ENCODE data around the gene SLC15A1.
"Not testable (repeated sequence)": the region's sequence is repeated elsewhere in the genome, so short reads cannot be mapped to it uniquely, and the experiment has no call there.

The SLC15A1 gene

DNA sequence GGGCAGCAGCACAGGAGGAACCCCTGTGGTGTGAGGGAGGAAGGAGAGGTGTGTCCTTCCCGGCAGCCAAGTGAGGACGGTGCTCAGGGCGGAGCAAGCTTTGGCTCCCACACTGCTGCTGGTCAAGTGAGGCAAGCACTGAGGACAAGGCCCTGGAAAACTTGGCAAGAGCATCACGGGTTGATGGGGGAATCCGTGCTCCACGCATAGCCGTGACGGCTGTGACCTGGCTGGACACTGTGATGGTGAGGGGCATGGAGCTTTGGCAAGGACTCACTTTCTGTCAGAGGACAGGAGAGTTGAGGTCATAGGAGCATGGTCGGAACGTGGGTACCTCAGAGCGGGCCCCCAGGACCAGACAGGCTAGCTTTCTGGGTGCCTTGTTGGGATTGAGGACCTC, 29.0 kb upstream of the SLC15A1 start:
- no peak for DNase-seq (ENCODE audit: low read depth)

- no peak for DNase-seq (ENCODE audit: low read depth)
These were observed 28.6 kb upstream of the SLC15A1 start for GRCh38 chr13:98781045-98781444.

- no peak for DNase-seq (ENCODE audit: low read depth)
These were observed 28.0 kb upstream of the SLC15A1 start for GRCh38 chr13:98780451-98780850.

DNA sequence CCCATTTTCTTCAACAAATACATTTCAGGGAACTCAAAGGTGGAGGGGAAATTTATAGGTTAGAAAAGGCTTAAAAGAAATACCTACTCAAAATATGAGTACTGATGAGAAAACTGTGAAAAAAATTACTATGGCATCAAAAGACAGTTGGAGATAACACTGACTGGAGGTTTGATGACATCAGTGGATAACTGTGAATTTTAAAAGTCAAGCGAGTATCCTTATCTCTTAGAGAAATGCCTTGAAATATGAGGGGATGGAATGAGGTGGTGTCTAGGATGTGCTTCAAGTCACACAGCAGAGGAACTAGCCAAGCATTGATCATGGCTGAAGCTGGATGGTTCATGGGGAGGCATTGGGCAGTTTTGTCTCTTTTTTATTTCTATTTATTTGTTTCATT, 27.2 kb upstream of the SLC15A1 start:
- DNase-seq (ENCODE audit: low read depth) = no peak

DNA sequence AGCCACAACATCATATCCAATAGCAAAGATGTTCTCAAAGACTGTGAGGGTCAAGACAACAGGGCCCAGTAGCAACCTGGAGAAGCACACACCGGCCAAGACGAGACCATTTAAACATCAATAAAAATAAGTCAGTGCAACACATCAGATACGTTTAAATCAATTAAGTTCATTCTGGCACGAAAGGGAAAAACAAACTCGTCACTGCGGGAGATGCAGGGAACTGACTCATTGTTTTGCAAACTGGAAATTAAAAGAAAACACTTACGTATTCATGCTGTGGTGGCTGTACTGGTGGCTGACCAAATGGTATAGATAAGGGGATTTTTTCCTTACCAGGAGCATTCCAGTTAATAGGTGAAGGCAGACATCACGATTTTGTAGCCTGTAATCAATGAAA, 26.3 kb upstream of the SLC15A1 start:
- no peak for DNase-seq (ENCODE audit: low read depth)

- DNase-seq (ENCODE audit: low read depth) = no peak
These were observed 24.2 kb upstream of the SLC15A1 start for GRCh38 chr13:98776644-98777043.

DNA sequence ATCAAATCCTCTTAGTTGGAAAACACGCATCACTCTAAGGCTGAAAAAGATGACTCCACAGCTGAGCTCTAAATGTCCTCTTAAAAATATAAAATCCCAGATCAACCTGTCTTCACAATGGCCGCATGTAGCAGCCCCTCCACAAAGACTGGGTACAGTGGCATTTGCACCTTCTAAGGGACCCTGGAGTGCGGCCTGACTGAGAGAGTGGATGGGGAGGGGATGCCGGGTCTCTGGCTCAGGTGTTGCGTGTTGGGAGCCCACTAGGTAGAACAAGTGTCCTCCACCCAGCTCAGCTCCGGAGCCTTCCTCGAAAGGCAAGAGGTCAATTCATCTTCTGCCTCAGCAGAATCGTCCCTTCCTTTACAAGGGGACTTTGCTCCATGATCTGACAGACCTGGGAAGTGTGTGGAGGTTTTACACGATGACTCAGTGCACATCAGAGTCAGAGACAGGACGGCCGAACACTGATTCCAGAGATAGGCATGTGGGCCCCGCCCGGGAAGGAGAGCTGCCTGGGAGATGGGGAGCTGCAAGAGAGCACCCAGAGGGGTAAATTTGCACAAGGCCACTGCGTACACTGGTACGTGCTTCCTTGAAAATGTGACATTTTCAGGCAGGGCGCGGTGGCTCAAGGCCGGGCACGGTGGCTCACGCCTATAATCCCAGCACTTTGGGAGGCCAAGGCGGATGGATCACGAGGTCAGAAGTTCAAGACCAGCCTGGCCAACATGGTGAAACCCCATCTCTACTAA, 23.5 kb upstream of the SLC15A1 start:
- no peak for DNase-seq (ENCODE audit: low read depth)

DNA sequence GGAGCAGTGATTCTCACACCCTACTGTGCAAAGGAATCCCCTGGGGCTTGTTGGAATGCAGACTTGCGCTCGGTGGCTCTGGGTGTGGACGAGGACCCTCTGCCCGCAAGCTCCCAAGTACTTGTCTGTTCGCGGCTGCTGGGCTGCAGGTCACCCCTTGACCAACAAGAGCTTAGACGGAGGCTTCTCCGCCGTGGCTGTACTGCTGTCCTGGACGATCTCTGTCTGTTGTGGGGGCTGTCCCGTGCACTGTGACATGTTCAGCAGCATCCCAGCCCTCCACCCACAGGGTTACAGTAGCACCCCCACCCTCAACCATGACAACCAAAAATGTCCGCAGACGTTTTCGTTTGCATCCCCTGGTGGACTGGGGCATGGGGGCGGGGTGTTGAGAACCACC, 22.9 kb upstream of the SLC15A1 start:
- DNase-seq (ENCODE audit: low read depth) = no peak

- DNase-seq (ENCODE audit: low read depth) = no peak
These were observed 22.3 kb upstream of the SLC15A1 start for GRCh38 chr13:98774776-98775175.

DNA sequence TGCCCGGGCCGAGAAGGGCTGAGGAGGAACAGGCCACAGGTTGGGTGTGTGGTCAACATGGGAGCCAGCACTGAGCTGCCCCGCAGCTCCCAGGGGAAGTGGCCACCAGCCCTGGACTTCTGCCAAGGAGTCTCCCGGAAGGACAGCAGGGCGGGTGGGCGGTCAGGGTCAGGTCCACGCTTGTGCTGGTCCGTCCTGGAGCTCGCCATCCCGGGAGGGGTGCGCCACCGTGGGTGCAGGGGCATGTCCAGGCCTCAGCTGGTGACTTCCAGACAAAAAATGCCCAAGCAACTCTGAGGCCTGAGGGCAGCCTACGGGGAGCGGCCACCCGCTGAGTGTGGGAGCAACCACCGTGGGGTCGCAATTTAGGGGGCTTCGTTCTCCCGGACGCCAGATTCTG, 21.4 kb upstream of the SLC15A1 start:
- DNase-seq (ENCODE audit: low read depth) = no peak

GRCh38 chr13:98772794-98773452, 20.5 kb upstream of the SLC15A1 start:
- DNase-seq (ENCODE audit: low read depth) = no peak

- DNase-seq (ENCODE audit: low read depth) = no peak
These were observed 19.6 kb upstream of the SLC15A1 start for GRCh38 chr13:98771838-98772611.

DNA sequence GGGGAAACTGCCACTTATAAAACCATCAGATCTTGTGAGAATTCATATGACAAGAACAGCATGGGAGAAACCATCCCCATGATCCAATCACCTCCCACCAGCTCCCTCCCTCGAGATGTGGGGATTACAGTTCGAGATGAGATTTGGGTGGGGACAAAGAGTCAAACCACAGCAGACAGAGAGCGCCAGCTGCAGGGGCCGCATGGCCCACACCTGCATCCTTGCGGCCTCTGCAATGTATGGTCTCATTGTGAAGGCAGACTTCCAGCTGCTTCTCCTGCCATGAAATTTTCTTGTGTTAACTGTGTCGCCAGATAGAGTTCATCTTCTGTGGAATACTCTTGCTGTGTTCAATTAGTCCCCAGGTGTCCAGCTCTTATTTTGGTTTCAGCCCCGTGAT, 17.3 kb upstream of the SLC15A1 start:
- no peak for DNase-seq (ENCODE audit: low read depth)

GRCh38 chr13:98768522-98768921, 16.1 kb upstream of the SLC15A1 start:
- no peak for DNase-seq (ENCODE audit: low read depth)

DNA sequence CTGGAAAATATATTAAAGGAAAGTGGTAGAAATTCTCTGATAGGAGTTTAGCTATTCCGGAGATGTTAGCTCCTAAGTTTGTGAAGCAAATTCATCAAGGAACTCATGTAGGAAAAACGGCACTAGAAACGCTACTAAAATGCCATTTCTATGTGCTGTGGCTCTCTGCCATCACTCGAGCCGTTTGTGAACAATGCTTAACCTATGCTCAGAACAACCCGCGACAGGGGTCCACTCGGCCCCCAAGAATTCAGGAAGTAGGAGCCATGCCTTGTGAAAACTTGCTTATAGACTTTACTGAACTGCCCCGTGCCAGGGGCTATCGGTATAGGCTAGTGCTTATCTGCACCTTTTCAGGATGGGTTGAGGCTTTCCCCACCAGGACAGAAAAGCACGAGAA, 14.2 kb upstream of the SLC15A1 start:
- DNase-seq (ENCODE audit: low read depth) = no peak

DNA sequence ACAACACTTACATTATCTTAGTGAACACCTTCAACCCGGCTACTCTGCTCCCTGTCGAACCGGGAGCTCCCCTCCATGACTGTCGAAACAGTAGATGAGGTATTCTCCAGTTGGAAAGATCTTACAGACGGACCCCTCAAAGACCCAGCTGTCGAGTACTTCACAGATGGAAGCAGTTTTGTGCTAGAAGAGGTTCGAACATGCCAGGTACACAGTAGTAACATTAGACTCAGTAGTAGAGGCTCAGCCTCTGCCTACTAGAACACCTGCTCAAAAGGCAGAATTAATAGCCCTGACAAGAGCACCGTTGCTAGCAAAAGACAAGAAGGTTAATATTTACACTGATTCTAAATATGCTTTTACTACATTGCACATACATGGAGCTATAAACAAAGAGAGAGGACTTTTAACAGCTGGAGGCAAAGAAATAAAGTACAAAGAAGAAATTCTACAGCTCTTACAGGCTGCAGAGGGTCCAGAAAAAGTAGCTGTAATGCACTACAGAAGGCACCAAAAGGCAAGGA, 13.6 kb upstream of the SLC15A1 start:
- DNase-seq (ENCODE audit: low read depth) = no peak

- no peak for DNase-seq (ENCODE audit: low read depth)
These were observed 9.6 kb upstream of the SLC15A1 start for GRCh38 chr13:98761986-98762616.

- DNase-seq (ENCODE audit: low read depth) = no peak
These were observed 8.9 kb upstream of the SLC15A1 start for GRCh38 chr13:98761126-98761985.

GRCh38 chr13:98755729-98756128, 3.3 kb upstream of the SLC15A1 start:
- no peak for DNase-seq (ENCODE audit: low read depth)

DNA sequence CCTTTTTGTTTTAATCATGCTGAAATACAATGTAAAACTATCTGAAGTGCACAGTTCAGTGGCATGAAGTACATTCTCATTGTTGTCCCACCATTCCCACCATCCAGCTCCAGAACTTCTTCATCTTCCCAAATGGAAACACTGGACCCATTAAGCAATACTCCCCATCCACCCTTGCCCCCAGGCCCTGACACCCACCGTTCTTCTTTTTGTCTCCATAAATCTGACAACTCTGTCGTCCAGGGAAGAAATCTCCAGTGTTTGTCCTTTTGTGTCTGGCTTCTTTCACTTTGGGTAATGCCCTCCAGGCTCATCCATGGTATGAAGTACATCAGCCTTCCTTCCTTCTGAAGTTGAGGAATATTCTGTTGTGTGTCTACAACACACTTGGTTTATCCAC, 2.6 kb upstream of the SLC15A1 start:
- DNase-seq (ENCODE audit: low read depth) = no peak

DNA sequence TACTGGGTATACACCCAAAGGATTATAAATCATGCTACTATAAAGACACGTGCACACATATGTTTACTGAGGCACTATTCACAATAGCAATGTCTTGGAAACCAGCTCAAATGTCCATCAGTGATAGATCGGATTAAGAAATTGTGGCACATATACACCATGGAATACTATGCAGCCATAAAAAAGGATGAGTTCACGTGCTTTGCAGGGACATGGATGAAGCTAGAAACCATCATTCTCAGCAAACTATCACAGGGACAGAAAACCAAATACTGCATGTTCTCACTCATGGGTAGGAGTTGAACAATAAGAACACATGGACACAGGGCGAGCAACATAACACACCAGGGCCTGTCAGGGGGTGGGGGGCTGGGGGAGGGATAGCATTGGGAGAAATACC, 2.0 kb upstream of the SLC15A1 start:
- DNase-seq (ENCODE audit: low read depth) = not testable (repeated sequence)
